Erythroblast (primary cell): ENCODE results near the gene KRR1.

Experiments used
- GATA1 ChIP-seq: IDR thresholded peaks from 2 replicates; pipeline ENCODE4 v1.6.1; 2011; ENCODE audit warnings: low read depth, mild to moderate bottlenecking, control low read depth, low read length, moderate library complexity
- POLR2A ChIP-seq: IDR thresholded peaks from 2 replicates; pipeline ENCODE4 v1.6.1; 2011; ENCODE audit warnings: mild to moderate bottlenecking, low read length

DNA sequence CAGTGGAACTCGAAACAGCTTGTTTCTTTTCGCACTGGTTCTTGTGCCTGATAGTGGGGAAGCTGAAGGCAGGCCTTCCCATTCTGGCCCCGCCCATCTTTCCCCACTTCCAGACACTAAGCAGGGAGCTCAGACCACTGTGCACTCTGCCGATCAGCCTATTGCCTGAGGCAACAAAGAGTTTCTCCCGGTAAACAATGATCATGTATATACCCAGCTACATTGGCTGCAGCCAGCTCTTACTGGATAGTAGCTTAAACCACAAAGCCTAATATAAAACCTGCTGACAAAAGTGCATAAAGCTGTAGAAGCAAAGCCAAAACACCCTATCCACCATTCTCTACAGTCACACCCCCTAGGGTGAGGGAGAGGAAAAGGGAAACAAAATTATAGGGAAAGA lies 55.6 kb downstream of the KRR1 start:
- TF ChIP-seq POLR2A = no peak
- no peak for TF ChIP-seq GATA1
